GM12878 (cell line): ENCODE results near the gene URI1.

Source experiments
- CREB1 ChIP-seq: IDR thresholded peaks from 2 replicates; pipeline ENCODE4 v1.6.1; 2012; ENCODE audit warnings: low read depth, mild to moderate bottlenecking, inconsistent platforms
- HDAC2 ChIP-seq: fragments of 200-600 bp; sonication (generic); IDR thresholded peaks from 2 replicates; pipeline ENCODE4 v1.6.1; 2017
- MEF2A ChIP-seq: IDR thresholded peaks from 2 replicates; pipeline ENCODE4 v1.6.1; 2011; ENCODE audit warnings: low read depth, mild to moderate bottlenecking, low read length, moderate library complexity; ENCODE audit not compliant: insufficient read depth
- POLR2A ChIP-seq: IDR thresholded peaks from 2 replicates; pipeline ENCODE4 v1.6.1; 2011; ENCODE audit warnings: low read depth, mild to moderate bottlenecking, low read length
- SP1 ChIP-seq: IDR thresholded peaks from one replicate; pipeline ENCODE4 v1.6.1; 2011; ENCODE audit warnings: low read depth, low read length
- TAF1 ChIP-seq: IDR thresholded peaks from 2 replicates; pipeline ENCODE4 v1.6.1; 2011; ENCODE audit warnings: mild to moderate bottlenecking, low read depth, low read length, borderline replicate concordance
- ZNF274 ChIP-seq: IDR thresholded peaks from one replicate; pipeline ENCODE4 v1.8.0; 2011; ENCODE audit not compliant: insufficient read length, insufficient read depth
- TF ChIP-seq, protein P1 (sequence below): IDR thresholded peaks from 2 replicates; pipeline ENCODE4 v1.6.1; 2012; ENCODE audit warnings: mild to moderate bottlenecking, low read depth, low read length
- TF ChIP-seq, protein P2 (sequence below), 3 experiments: IDR thresholded peaks in 2 of 3; conservative IDR thresholded peaks in 1 of 3; 2 replicates each; pipeline ENCODE4 v1.5.1; 2011; ENCODE audit warnings: low read depth in 3 of 3, low read length in 3 of 3, mild to moderate bottlenecking in 3 of 3, control low read depth in 2 of 3, moderate library complexity in 2 of 3, inconsistent platforms in 1 of 3, mixed read lengths in 1 of 3; ENCODE audit not compliant: control insufficient read depth in 2 of 3, insufficient read depth in 1 of 3; ENCODE audit errors: extremely low read depth in 1 of 3
- TF ChIP-seq, protein P3 (sequence below): IDR thresholded peaks from 2 replicates; pipeline ENCODE4 v1.6.1; 2012; ENCODE audit warnings: improper control_type of control experiment, low read depth, low read length; ENCODE audit not compliant: insufficient replicate concordance
- TF ChIP-seq, protein P4 (sequence below): IDR thresholded peaks from 2 replicates; pipeline ENCODE4 v1.6.1; 2012; ENCODE audit warnings: low read depth, low read length, improper control_type of control experiment

DNA sequence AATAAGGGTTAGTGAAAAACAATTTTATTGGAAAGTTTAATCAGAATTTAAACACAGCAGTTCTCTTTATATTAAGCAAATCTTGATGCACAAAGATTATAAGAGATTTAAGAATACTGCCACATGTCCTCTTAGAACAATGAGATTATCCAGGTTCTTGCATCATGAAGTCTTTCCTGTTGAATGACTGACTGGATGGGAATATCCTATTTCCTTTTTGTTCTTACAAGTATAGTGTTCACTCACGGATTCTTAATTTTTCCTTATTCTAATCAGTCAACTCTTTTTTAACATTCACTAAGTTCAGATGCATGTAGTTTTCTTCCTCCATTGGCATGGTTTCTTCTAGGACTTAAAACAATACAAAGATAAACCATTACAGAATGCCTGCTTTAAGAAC, 10.1 kb downstream of the URI1 start:
- TF ChIP-seq, protein P1, sequence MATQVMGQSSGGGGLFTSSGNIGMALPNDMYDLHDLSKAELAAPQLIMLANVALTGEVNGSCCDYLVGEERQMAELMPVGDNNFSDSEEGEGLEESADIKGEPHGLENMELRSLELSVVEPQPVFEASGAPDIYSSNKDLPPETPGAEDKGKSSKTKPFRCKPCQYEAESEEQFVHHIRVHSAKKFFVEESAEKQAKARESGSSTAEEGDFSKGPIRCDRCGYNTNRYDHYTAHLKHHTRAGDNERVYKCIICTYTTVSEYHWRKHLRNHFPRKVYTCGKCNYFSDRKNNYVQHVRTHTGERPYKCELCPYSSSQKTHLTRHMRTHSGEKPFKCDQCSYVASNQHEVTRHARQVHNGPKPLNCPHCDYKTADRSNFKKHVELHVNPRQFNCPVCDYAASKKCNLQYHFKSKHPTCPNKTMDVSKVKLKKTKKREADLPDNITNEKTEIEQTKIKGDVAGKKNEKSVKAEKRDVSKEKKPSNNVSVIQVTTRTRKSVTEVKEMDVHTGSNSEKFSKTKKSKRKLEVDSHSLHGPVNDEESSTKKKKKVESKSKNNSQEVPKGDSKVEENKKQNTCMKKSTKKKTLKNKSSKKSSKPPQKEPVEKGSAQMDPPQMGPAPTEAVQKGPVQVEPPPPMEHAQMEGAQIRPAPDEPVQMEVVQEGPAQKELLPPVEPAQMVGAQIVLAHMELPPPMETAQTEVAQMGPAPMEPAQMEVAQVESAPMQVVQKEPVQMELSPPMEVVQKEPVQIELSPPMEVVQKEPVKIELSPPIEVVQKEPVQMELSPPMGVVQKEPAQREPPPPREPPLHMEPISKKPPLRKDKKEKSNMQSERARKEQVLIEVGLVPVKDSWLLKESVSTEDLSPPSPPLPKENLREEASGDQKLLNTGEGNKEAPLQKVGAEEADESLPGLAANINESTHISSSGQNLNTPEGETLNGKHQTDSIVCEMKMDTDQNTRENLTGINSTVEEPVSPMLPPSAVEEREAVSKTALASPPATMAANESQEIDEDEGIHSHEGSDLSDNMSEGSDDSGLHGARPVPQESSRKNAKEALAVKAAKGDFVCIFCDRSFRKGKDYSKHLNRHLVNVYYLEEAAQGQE = no peak
- TF ChIP-seq TAF1 = no peak
- TF ChIP-seq, protein P2, sequence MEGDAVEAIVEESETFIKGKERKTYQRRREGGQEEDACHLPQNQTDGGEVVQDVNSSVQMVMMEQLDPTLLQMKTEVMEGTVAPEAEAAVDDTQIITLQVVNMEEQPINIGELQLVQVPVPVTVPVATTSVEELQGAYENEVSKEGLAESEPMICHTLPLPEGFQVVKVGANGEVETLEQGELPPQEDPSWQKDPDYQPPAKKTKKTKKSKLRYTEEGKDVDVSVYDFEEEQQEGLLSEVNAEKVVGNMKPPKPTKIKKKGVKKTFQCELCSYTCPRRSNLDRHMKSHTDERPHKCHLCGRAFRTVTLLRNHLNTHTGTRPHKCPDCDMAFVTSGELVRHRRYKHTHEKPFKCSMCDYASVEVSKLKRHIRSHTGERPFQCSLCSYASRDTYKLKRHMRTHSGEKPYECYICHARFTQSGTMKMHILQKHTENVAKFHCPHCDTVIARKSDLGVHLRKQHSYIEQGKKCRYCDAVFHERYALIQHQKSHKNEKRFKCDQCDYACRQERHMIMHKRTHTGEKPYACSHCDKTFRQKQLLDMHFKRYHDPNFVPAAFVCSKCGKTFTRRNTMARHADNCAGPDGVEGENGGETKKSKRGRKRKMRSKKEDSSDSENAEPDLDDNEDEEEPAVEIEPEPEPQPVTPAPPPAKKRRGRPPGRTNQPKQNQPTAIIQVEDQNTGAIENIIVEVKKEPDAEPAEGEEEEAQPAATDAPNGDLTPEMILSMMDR (IDR thresholded peaks at IDR 0.05 in 2 of 3, conservative IDR thresholded peaks at IDR 0.05 in 1 of 3; ENCODE audit: control insufficient read depth in 2 of 3, extremely low read depth in 1 of 3, insufficient read depth in 1 of 3, low read depth in 3 of 3, low read length in 3 of 3) = no peak
- no peak for TF ChIP-seq MEF2A
- TF ChIP-seq, protein P3, sequence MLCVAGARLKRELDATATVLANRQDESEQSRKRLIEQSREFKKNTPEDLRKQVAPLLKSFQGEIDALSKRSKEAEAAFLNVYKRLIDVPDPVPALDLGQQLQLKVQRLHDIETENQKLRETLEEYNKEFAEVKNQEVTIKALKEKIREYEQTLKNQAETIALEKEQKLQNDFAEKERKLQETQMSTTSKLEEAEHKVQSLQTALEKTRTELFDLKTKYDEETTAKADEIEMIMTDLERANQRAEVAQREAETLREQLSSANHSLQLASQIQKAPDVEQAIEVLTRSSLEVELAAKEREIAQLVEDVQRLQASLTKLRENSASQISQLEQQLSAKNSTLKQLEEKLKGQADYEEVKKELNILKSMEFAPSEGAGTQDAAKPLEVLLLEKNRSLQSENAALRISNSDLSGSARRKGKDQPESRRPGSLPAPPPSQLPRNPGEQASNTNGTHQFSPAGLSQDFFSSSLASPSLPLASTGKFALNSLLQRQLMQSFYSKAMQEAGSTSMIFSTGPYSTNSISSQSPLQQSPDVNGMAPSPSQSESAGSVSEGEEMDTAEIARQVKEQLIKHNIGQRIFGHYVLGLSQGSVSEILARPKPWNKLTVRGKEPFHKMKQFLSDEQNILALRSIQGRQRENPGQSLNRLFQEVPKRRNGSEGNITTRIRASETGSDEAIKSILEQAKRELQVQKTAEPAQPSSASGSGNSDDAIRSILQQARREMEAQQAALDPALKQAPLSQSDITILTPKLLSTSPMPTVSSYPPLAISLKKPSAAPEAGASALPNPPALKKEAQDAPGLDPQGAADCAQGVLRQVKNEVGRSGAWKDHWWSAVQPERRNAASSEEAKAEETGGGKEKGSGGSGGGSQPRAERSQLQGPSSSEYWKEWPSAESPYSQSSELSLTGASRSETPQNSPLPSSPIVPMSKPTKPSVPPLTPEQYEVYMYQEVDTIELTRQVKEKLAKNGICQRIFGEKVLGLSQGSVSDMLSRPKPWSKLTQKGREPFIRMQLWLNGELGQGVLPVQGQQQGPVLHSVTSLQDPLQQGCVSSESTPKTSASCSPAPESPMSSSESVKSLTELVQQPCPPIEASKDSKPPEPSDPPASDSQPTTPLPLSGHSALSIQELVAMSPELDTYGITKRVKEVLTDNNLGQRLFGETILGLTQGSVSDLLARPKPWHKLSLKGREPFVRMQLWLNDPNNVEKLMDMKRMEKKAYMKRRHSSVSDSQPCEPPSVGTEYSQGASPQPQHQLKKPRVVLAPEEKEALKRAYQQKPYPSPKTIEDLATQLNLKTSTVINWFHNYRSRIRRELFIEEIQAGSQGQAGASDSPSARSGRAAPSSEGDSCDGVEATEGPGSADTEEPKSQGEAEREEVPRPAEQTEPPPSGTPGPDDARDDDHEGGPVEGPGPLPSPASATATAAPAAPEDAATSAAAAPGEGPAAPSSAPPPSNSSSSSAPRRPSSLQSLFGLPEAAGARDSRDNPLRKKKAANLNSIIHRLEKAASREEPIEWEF = no peak
- no peak for TF ChIP-seq SP1
- TF ChIP-seq, protein P4, sequence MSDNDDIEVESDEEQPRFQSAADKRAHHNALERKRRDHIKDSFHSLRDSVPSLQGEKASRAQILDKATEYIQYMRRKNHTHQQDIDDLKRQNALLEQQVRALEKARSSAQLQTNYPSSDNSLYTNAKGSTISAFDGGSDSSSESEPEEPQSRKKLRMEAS = no peak
- no peak for TF ChIP-seq ZNF274
- TF ChIP-seq HDAC2 = no peak
- no peak for TF ChIP-seq POLR2A
- TF ChIP-seq CREB1 = no peak
